GM12874 (cell line): ENCODE results near the gene CGAS.
A peak's percentile ranks its signal among the peaks of the same experiment; 100 is the strongest.

Experiments
- TF ChIP-seq, protein P1 (sequence below): IDR thresholded peaks from 2 replicates; pipeline ENCODE4 v1.5.1; 2011; ENCODE audit warnings: low read depth, mild to moderate bottlenecking, control low read depth, low read length, moderate library complexity; ENCODE audit not compliant: insufficient read depth

CGAS gene

DNA sequence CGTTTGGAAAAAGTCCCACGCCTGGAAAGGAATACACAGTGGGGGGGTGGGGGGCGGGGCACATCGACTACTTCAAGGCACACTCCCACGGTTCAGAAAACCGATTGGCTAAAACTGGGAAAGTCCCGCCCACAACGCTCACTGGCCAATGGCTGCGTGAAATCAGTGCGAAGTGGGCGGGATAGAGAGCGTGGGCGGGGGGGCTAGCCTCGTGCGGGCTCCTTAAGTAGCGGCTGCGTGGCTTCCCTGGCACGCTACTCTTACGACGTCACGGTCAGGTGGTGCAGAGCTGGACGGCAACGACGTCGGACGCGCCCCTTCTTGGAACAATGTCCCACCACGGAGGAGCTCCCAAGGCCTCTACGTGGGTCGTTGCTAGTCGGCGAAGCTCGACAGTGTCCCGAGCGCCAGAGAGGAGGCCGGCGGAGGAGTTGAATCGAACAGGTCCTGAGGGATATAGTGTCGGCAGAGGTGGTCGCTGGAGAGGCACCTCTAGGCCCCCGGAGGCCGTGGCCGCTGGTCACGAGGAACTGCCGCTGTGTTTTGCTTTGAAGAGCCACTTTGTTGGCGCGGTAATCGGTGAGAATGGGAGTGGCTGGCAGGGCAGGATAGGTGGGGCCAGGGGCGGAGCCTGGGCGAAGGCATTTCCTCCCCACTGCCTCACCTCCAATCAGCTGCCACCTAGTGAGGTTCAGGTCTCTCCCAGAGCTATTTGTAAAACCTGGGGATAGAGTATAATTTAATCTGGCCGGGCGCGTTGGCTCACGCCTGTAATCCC lies 57.3 kb downstream of the CGAS start, which contains the start of gene DDX43:
Gene DDX43 (plus strand): TSS at position 252 of the 778 bp plus-strand sequence. CDS start 78 bp downstream, at position 330.
- TF ChIP-seq, protein P1, sequence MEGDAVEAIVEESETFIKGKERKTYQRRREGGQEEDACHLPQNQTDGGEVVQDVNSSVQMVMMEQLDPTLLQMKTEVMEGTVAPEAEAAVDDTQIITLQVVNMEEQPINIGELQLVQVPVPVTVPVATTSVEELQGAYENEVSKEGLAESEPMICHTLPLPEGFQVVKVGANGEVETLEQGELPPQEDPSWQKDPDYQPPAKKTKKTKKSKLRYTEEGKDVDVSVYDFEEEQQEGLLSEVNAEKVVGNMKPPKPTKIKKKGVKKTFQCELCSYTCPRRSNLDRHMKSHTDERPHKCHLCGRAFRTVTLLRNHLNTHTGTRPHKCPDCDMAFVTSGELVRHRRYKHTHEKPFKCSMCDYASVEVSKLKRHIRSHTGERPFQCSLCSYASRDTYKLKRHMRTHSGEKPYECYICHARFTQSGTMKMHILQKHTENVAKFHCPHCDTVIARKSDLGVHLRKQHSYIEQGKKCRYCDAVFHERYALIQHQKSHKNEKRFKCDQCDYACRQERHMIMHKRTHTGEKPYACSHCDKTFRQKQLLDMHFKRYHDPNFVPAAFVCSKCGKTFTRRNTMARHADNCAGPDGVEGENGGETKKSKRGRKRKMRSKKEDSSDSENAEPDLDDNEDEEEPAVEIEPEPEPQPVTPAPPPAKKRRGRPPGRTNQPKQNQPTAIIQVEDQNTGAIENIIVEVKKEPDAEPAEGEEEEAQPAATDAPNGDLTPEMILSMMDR = no peak

DNA sequence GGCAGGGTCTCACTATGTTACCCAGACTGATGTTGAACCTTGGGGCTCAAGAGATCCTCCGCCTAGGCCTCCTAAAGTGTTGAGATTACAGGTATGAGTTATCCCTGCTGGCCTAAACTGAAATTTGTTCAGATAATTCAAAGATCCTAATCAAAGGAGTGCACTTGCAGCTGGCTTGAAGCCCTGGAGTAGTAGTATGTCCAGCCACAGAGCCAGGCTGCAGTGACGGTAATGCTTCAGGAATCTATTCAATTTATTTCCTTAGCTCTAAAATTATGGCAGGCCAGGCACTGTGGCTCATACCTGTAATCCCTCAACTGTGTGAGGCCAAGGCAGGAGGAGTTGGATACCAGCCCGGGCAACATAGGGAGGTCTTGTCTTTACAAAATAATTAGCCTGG lies 58.8 kb downstream of the CGAS start:
- TF ChIP-seq, protein P1 = no peak

DNA sequence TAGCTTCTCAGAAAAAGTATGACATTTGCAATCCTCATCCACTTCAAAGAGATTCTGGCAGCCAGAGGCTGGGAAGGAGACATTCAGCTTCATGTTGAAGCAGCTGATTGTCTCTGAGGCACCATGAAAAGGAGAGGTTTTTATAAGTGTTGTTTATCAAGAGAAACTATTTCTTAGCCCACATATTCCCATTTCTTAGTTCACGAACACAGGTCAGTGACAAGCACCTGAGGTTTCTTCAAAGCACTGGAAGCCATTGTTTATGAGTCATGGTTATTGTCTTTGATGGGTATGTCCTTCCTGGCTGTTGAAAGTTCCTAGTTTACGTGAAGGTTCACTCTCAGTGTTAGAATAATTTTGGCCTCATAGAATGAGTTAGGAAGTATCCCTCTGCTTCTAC lies 60.4 kb downstream of the CGAS start:
- TF ChIP-seq, protein P1 = no peak

DNA sequence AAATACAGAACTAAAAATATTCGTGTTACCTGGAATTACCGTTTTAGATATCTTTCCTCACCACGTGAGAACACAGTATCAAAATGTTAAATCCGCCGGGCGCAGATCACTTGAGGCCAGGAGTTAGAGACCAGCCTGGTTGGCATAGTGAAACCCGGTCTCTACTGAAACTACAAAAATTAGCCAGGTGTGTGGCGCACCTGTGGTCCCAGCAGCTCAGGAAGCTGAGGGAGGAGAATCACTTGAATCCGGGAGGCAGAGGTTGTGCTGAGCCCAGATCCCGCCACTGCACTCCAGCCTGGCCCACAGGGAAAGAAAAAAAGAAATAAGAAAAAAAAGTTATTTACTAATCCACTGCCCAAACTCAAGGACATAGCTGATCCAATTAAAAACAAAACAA lies 62.2 kb downstream of the CGAS start:
- TF ChIP-seq, protein P1 = no peak

DNA sequence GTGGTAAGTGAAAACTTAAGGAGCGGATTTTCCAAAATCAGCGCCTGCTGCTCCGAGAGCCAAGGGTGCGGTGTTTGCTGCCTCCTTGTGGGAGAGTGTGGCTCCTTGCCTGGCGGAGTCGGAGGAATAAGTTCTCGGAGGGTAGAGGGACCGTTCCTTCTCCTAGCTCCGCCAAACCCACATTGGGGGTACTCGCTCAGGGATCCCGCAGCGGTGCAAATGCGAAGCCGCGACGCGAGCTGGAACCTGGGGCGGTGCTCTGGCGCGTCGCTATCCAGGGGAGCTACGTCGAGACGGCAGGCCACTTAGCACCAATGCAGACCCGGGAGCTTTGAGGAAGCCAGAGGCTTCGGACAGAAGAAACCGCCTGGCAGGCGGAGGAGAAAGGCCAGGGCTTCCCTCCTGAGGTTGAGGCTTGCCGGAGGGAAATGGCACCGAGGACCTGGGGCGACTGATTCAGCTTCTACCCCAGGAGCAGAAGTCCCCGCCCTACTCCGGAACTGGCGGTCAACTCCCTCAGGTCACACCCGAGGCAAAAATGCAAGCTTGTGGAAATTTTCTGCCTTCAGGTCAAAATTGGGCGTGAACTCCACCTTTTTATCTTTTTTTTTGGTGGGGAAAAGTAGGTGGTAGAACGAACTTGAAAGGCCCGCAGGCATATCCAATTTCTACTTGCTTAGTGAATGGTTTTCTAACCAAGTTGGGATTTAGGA lies 63.1 kb downstream of the CGAS start:
- TF ChIP-seq, protein P1 = peak; percentile 62

DNA sequence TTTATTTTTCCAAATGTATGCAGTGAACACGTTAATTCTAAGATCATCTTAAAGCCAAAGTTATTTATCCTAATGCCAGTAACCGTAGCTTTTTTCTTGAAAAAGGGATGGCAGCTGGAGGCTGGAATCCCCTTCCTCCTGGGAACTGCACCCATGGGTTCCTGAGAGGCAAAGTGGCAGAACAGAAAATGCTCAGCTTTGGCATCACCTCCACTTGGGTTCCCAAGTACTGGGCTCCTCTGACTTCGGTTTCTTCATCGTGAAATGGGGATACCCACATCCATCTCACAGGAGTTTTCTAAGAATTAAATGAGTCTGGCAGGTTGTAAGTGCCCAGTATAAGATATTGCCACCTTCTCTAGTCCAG lies 63.7 kb downstream of the CGAS start:
- TF ChIP-seq, protein P1 = no peak

DNA sequence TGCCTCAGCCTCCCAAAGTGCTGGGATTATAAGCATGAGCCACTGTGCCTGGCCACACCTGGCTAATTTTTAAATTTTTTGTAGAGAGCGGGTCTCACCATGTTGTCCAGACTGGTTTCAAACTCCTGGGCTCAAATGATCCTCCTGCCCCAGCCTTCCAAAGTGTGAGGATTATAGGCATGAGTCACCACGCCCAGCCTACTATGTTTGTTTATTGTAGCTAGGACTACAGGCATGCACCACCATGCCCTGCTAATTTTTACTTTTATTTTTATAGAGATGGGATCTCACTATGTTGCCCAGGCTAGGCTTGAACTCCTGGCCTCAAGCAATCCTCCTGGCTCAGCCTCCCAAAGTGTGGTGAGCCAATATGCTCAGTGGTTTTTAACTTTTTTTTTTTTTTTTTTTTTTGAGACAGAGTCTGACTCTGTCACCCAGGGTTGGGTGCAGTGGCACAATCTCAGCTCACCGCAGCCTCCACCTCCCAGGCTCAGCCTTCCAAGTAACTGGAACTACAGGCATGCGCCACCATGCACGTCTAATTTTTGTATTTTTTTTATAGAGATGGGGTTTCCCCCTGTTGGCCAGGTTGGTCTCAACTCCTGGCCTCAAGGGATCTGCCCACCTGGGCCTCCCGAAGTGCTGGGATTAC lies 69.5 kb downstream of the CGAS start:
- TF ChIP-seq, protein P1 = no peak
